ENCODE results near the gene WNT9B. TPM values are rescaled to one million over a fixed set of nuclear protein-coding genes. Genes with fewer than 3 reads are reported as not detected.

The WNT9B gene
- total RNA-seq, 2 experiments from 2014 or later: not detected

GRCh38 chr17:46814446-46814845, 36.9 kb upstream of the WNT9B start:
- ATAC-seq (ENCODE audit: poor library complexity): no peak
- no peaks in the 10 kb centered on the region for H3K36me3 Mint-ChIP-seq (ENCODE audit: low read depth)
- H3K27ac Mint-ChIP-seq: no peak overlapping the region
- peaks cover 0 to 8% of the 10 kb centered on the region in 2 experiments for H3K9me3 ChIP-seq (ENCODE audit: control insufficient read depth in 1 of 2, insufficient read depth in 1 of 2, low read length in 2 of 2)
- no peak overlapping the region for H3K4me3 ChIP-seq (ENCODE audit: low read length)
- ChIA-PET POLR2A (no interaction called here), CTCF (no interaction called here)
- H3K4me1 Mint-ChIP-seq (ENCODE audit: low read depth): peaks cover 17% of the 10 kb centered on the region
- TF ChIP-seq, protein P1, sequence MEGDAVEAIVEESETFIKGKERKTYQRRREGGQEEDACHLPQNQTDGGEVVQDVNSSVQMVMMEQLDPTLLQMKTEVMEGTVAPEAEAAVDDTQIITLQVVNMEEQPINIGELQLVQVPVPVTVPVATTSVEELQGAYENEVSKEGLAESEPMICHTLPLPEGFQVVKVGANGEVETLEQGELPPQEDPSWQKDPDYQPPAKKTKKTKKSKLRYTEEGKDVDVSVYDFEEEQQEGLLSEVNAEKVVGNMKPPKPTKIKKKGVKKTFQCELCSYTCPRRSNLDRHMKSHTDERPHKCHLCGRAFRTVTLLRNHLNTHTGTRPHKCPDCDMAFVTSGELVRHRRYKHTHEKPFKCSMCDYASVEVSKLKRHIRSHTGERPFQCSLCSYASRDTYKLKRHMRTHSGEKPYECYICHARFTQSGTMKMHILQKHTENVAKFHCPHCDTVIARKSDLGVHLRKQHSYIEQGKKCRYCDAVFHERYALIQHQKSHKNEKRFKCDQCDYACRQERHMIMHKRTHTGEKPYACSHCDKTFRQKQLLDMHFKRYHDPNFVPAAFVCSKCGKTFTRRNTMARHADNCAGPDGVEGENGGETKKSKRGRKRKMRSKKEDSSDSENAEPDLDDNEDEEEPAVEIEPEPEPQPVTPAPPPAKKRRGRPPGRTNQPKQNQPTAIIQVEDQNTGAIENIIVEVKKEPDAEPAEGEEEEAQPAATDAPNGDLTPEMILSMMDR (IDR thresholded peaks at IDR 0.05): no peak
- H3K27ac ChIP-seq (ENCODE audit: low read depth in 1 of 2, low read length in 2 of 2): no peak overlapping the region
- H3K9me3 Mint-ChIP-seq: no peaks in the 10 kb centered on the region
- H3K4me1 ChIP-seq (ENCODE audit: insufficient read depth, low read length): peaks cover 20% of the 10 kb centered on the region
- intact Hi-C loops (cut with DNase I, micrococcal nuclease): no loop called here
- peaks cover 82% of the 10 kb centered on the region for H3K27me3 Mint-ChIP-seq
- no peak for DNase-seq
- H3K36me3 ChIP-seq (ENCODE audit: insufficient read depth, low read length): no peaks in the 10 kb centered on the region
- no peak overlapping the region for H3K4me3 Mint-ChIP-seq
- peaks cover 61 to 71% of the 10 kb centered on the region in 2 experiments for H3K27me3 ChIP-seq (ENCODE audit: control insufficient read depth in 1 of 2, insufficient read depth in 2 of 2, low read length in 2 of 2)

- Mint-ChIP-seq H3K4me1 (ENCODE audit: low read depth) (peaks cover 22% of the 10 kb centered on the region), H3K9me3 (no peaks in the 10 kb centered on the region), H3K27me3 (peaks cover 90% of the 10 kb centered on the region), H3K4me3 (no peak overlapping the region), H3K27ac (no peak overlapping the region), H3K36me3 (ENCODE audit: low read depth) (no peaks in the 10 kb centered on the region)
- ChIA-PET POLR2A (no interaction called here), CTCF (no interaction called here)
- TF ChIP-seq, protein P1 (IDR thresholded peaks at IDR 0.05): no peak
- H3K36me3 ChIP-seq (ENCODE audit: insufficient read depth, low read length): no peaks in the 10 kb centered on the region
- no peak overlapping the region for H3K4me3 ChIP-seq (ENCODE audit: low read length)
- intact Hi-C loops (cut with DNase I, micrococcal nuclease): no loop called here
- peaks cover 72 to 83% of the 10 kb centered on the region in 2 experiments for H3K27me3 ChIP-seq (ENCODE audit: control insufficient read depth in 1 of 2, insufficient read depth in 2 of 2, low read length in 2 of 2)
- H3K27ac ChIP-seq (ENCODE audit: low read depth in 1 of 2, low read length in 2 of 2): no peak overlapping the region
- DNase-seq (no peak), ATAC-seq (ENCODE audit: poor library complexity) (no peak)
- peaks cover 0 to 14% of the 10 kb centered on the region in 2 experiments for H3K9me3 ChIP-seq (ENCODE audit: control insufficient read depth in 1 of 2, insufficient read depth in 1 of 2, low read length in 2 of 2)
- H3K4me1 ChIP-seq (ENCODE audit: insufficient read depth, low read length): peaks cover 32% of the 10 kb centered on the region
These were observed 35.7 kb upstream of the WNT9B start for GRCh38 chr17:46815474-46816353.

DNA sequence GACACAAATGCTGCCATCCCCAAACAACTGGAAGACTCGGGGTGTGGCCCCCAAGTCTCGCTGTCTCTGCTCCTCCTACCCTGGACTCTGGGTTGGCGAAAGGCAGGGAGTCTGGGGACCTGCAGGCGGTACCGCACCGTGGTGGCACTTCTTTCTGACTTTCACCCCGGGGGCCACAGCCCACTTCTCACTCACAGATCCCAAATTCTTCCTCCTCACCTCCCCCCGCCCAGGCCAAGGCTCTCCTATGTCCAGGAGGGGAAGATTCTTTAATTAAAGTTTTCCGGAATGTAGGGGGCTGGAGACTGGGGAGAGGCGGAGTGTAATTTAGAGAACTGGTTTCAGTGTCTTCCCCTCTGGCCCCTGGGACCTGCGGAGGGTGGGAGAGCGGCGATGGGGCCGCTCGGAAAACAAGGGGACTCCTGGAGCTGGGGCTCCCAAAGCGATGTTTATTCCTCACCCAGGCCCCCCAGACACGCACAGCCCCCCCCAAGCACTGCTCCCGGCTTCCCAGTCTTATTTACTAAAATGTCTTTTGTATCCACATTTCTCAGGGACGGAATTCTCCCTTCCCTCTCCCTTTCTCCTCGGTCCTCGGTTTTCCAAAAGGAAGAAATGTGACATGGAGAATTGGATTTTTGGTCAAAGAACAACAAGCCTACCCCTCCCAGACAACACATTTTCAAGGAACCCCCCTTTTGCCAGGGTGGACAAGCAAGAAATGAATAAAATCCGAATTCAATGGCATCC, 34.1 kb upstream of the WNT9B start:
- Mint-ChIP-seq H3K27ac (no peak overlapping the region), H3K4me3 (peak overlapping the region; percentile 64), H3K9me3 (no peaks in the 10 kb centered on the region), H3K36me3 (ENCODE audit: low read depth) (no peaks in the 10 kb centered on the region), H3K27me3 (peaks cover 97% of the 10 kb centered on the region), H3K4me1 (ENCODE audit: low read depth) (peaks cover 33% of the 10 kb centered on the region)
- DNase-seq (no peak), ATAC-seq (ENCODE audit: poor library complexity) (no peak)
- H3K27me3 ChIP-seq (ENCODE audit: control insufficient read depth in 1 of 2, insufficient read depth in 2 of 2, low read length in 2 of 2): peaks cover 83 to 98% of the 10 kb centered on the region in 2 experiments
- H3K4me1 ChIP-seq (ENCODE audit: insufficient read depth, low read length): peaks cover 34% of the 10 kb centered on the region
- H3K27ac ChIP-seq (ENCODE audit: low read depth in 1 of 2, low read length in 2 of 2): no peak overlapping the region
- intact Hi-C loops (cut with DNase I, micrococcal nuclease): no loop called here
- POLR2A ChIA-PET: no interaction called here
- no peak overlapping the region for H3K4me3 ChIP-seq (ENCODE audit: low read length)
- peaks cover 0 to 22% of the 10 kb centered on the region in 2 experiments for H3K9me3 ChIP-seq (ENCODE audit: control insufficient read depth in 1 of 2, insufficient read depth in 1 of 2, low read length in 2 of 2)
- H3K36me3 ChIP-seq (ENCODE audit: insufficient read depth, low read length): no peaks in the 10 kb centered on the region
- CTCF ChIA-PET: no interaction called here
- TF ChIP-seq, protein P1 (IDR thresholded peaks at IDR 0.05): no peak

Data from CD4-positive, alpha-beta T cell (primary cell).